GM23338 (cell line): Measurements from ENCODE around the gene RAB31. TPM values are rescaled to one million over a fixed set of nuclear protein-coding genes. Genes with fewer than 3 reads are reported as not detected.

ENCODE experiments used
- JUNB ChIP-seq: IDR thresholded peaks from one replicate; pipeline ENCODE4 v1.6.1; 2016; ENCODE audit warnings: antibody characterized with exemption; ENCODE audit not compliant: unreplicated experiment
- NANOG ChIP-seq: IDR thresholded peaks from 2 replicates; pipeline ENCODE4 v1.6.1; 2016; ENCODE audit warnings: antibody characterized with exemption, borderline replicate concordance
- polyA plus RNA-seq: library from polyadenylated mRNA; unstranded; fragments of >200 nt; fragmentation: Nextera tagmentation; extraction: Ambion mirVana; gene quantifications from 2 replicates; pipeline ENCODE4 v1.2.1, GENCODE V29; 2016
- small RNA-seq: library from RNA; depleted of rRNA; stranded (forward); fragments of <200 nt; gene quantifications from one replicate; pipeline ENCODE3, GENCODE V24; 2014; ENCODE audit warnings: low replicate concordance
- total RNA-seq: library from RNA; depleted of rRNA; stranded (reverse); fragments of >200 nt; shearing (Covaris generic); gene quantifications from 2 replicates; pipeline ENCODE4 v1.2.3, GENCODE V29; 2014; rRNA removed

The RAB31 gene
- total and polyA plus RNA-seq, 2 experiments from 2014 or later = 33.8 to 46.1 TPM

GRCh38 chr18:9911226-9911625, 203.1 kb downstream of the RAB31 start (continued):
- no peak for TF ChIP-seq JUNB
- TF ChIP-seq NANOG = no peak

Small RNA genes within 50 kb of the gene (small RNA-seq; reads per million reads assigned to genes)
- gene RN7SL862P = 0.07 reads per million
- gene RNA5SP449 = not detected

Other genes with a start within 250 kb of the RAB31 start
- 64.9 and 80.9 TPM in 2 replicates for gene RALBP1, start 232.8 kb upstream of the RAB31 start, total RNA-seq
- gene RALBP1, start 232.8 kb upstream of the RAB31 start, polyA plus RNA-seq = 102 and 103 TPM in 2 replicates
- gene PPP4R1, start 93.7 kb upstream of the RAB31 start, total RNA-seq = 79.4 and 91.9 TPM in 2 replicates
- 18.1 and 18.7 TPM in 2 replicates for gene PPP4R1, start 93.7 kb upstream of the RAB31 start, polyA plus RNA-seq
- not detected in 2 replicates for gene TXNDC2, start 177.7 kb downstream of the RAB31 start, total RNA-seq
- gene TXNDC2, start 177.7 kb downstream of the RAB31 start, polyA plus RNA-seq = 0.16 TPM in 1 of 2 replicates, not detected in the other
- gene VAPA, start 205.7 kb downstream of the RAB31 start, total RNA-seq = 166 and 178 TPM in 2 replicates
- 158 and 162 TPM in 2 replicates for gene VAPA, start 205.7 kb downstream of the RAB31 start, polyA plus RNA-seq